AG09319 (cell line): Measurements from ENCODE around the gene ENTPD3.

Source experiments
- DNase-seq: peaks from one replicate; pipeline ENCODE4 v3.0.0-alpha.2; 2010; ENCODE audit warnings: low read depth; ENCODE audit errors: extremely low read depth
- TF ChIP-seq, protein P1 (sequence below): IDR thresholded peaks from 2 replicates; pipeline ENCODE4 v1.5.1; 2011; ENCODE audit warnings: low read depth, mild to moderate bottlenecking, inconsistent platforms, low read length, moderate library complexity

Gene ENTPD3

DNA sequence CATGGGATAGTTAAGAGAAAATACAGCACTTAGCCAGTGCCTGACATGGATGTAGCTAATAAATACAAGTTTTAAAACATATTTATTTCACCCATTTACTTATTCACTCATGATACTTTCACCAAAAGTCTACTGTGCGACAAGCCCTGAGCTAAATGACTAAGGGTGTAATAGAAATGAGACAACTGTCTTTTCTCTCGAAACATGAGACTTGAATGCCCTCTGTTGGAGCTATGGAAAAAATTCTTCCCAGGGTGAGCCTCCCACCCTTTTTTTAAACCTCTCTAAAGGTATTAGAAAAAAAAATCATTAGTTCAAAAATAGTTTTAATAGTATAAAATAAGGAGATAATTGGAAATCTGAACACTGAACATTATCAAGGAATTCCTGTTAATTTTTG is 45.8 kb downstream of the ENTPD3 start:
- no peak for DNase-seq
- TF ChIP-seq, protein P1, sequence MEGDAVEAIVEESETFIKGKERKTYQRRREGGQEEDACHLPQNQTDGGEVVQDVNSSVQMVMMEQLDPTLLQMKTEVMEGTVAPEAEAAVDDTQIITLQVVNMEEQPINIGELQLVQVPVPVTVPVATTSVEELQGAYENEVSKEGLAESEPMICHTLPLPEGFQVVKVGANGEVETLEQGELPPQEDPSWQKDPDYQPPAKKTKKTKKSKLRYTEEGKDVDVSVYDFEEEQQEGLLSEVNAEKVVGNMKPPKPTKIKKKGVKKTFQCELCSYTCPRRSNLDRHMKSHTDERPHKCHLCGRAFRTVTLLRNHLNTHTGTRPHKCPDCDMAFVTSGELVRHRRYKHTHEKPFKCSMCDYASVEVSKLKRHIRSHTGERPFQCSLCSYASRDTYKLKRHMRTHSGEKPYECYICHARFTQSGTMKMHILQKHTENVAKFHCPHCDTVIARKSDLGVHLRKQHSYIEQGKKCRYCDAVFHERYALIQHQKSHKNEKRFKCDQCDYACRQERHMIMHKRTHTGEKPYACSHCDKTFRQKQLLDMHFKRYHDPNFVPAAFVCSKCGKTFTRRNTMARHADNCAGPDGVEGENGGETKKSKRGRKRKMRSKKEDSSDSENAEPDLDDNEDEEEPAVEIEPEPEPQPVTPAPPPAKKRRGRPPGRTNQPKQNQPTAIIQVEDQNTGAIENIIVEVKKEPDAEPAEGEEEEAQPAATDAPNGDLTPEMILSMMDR = no peak

DNA sequence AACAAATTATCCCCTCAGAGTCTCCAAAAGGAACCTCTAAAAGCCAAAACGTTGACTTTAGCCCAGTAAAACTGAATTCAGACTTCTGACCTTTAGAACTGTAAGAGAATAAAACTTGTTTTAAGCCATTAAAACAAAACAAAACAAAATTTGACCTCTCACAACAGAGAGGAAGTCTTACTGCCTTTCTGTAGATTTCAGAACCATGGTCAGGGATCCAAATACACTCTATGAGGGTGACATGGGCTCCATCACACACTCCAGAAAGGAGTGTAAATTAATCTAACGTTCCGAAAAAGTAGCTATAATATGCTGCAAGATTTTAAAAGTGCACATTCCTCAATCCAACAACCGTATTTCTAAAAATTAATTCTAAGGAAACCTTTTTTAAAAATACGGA is 50.9 kb downstream of the ENTPD3 start:
- DNase-seq = no peak
- TF ChIP-seq, protein P1 = no peak

DNA sequence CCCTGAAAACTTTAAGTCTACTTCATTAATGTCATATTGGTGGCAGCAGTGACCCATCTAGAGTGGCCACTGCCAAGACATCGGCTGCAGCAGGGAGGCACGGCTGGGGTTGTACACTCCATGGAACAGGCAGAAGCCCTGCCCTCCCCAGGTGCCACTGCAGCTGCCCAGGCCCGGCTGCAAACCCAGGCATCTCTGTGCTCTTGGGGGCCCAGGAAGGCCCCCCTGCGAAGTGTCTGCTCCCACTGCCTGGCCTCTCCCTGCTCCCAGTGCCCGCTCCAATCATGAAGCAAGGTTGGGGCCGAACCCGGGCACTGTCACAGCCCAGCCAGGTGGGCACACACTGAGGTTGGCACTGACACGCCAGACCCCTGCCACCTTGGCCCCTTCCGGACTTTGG is 58.1 kb downstream of the ENTPD3 start:
- TF ChIP-seq, protein P1 = no peak
- no peak for DNase-seq

DNA sequence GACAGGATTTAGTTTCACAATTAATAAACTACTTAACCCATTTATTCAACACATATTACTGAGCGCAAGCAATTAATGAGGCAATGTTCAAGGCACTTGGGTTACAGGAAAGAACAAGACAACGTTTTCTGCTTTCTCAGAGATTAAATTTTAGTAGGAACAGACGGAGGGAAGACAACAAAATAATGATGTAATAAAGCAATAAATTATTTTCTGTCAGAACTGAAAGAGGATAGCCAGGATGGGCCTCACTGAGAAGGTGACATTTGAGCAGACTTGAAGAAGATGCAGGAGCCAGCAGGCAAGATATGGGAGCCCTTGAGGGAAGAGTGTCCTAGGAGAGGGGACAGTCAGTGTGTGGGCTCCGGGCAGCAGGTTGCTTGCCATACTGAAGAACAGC is 58.9 kb downstream of the ENTPD3 start:
- TF ChIP-seq, protein P1 = no peak
- no peak for DNase-seq

DNA sequence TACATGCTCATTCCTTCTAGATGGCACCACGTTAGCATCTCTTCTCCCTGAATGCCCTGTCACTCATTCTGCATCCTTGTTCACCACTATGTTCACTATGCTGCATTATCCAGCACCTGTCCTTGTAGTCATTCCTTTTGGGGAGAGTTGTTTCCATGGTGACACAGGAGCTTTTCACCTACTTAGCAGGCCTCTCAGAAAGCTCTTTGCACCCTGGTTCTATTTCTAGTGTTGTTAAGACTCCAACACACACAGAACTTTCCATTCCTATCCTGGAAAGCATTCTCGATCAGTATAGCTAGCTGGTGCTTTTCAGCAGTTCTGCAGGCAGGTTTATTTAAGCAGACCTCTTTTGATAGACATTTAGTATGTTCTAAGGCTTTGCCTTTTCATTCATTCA is 63.5 kb downstream of the ENTPD3 start:
- TF ChIP-seq, protein P1 = no peak
- no peak for DNase-seq

DNA sequence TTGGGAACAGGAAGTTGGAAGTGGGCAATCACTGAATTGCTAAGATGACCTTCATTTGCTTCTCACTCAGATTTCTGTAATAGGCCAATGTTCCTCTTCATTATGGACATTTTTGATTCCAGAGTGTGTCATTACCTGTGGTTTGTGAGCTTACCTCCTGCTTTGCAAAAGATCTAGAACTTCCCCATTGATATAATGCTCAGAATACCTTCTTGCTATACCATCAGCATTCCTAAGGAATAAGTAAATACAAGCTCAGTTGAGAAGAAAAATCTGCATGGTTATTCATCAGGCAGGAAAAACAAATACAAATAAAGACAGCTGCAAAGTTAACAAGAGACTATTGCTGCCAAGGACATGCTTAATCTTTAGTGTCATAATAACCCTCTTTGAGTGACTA is 64.6 kb downstream of the ENTPD3 start:
- no peak for DNase-seq
- TF ChIP-seq, protein P1 = no peak

DNA sequence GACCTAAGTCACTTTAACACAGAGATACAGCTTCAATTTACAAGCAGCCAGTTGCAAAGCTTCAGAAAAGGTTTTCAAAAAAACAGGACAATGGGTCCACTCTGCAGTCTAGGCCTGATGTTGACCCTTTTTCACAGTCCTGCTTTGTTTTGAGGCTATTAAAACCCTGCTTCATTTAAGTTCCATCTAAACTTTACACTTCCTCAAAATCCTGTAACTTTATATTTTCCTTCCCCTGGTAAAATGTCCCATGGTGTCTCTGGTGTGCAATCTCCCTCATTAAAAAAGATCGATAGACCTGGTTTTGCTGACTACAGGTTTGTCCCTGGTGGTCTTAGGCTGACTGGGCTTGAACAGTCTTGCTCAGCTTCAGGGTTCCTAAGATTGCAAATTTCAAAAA is 65.1 kb downstream of the ENTPD3 start:
- TF ChIP-seq, protein P1 = no peak
- no peak for DNase-seq
